Chondrocyte (in vitro differentiated cells): ENCODE results near the gene TBXA2R. TPM values are rescaled to one million over a fixed set of nuclear protein-coding genes. Genes with fewer than 3 reads are reported as not detected.

Source experiments
- DNase-seq: peaks from one replicate; pipeline ENCODE4 v3.0.0; 2021; ENCODE audit warnings: mixed read lengths, low spot score
- H3K27ac Mint-ChIP-seq: one replicate; pipeline ENCODE4 v1.8.0; 2021; ENCODE audit warnings: mild to moderate bottlenecking, moderate library complexity, mixed read lengths; ENCODE audit not compliant: unreplicated experiment
- H3K27me3 Mint-ChIP-seq: 2 replicates; pipeline ENCODE4 v1.8.0; 2021; ENCODE audit warnings: low read depth, mixed read lengths
- H3K36me3 Mint-ChIP-seq: 2 replicates; pipeline ENCODE4 v1.8.0; 2021; ENCODE audit warnings: low read depth, mixed read lengths
- H3K4me1 Mint-ChIP-seq: 2 replicates; pipeline ENCODE4 v1.8.0; 2021; ENCODE audit warnings: low read depth, mild to moderate bottlenecking, mixed read lengths
- H3K4me3 Mint-ChIP-seq: one replicate; pipeline ENCODE4 v1.8.0; 2021; ENCODE audit warnings: mild to moderate bottlenecking, moderate library complexity, mixed read lengths; ENCODE audit not compliant: unreplicated experiment
- H3K9me3 Mint-ChIP-seq: 2 replicates; pipeline ENCODE4 v1.8.0; 2021; ENCODE audit warnings: low read depth, mixed read lengths
- total RNA-seq: library from RNA; stranded (reverse); gene quantifications from 3 replicates; pipeline ENCODE4 v1.2.1, GENCODE V29; 2021
- TF ChIP-seq, protein P1 (sequence below): fragments of 200-600 bp; sonication (generic); IDR thresholded peaks from 2 replicates; pipeline ENCODE4 v1.5.0; 2021; ENCODE audit warnings: antibody characterized with exemption, mild to moderate bottlenecking, moderate library complexity

Gene TBXA2R
- total RNA-seq, 1 donor from 2014 or later = 5.8 TPM

DNA sequence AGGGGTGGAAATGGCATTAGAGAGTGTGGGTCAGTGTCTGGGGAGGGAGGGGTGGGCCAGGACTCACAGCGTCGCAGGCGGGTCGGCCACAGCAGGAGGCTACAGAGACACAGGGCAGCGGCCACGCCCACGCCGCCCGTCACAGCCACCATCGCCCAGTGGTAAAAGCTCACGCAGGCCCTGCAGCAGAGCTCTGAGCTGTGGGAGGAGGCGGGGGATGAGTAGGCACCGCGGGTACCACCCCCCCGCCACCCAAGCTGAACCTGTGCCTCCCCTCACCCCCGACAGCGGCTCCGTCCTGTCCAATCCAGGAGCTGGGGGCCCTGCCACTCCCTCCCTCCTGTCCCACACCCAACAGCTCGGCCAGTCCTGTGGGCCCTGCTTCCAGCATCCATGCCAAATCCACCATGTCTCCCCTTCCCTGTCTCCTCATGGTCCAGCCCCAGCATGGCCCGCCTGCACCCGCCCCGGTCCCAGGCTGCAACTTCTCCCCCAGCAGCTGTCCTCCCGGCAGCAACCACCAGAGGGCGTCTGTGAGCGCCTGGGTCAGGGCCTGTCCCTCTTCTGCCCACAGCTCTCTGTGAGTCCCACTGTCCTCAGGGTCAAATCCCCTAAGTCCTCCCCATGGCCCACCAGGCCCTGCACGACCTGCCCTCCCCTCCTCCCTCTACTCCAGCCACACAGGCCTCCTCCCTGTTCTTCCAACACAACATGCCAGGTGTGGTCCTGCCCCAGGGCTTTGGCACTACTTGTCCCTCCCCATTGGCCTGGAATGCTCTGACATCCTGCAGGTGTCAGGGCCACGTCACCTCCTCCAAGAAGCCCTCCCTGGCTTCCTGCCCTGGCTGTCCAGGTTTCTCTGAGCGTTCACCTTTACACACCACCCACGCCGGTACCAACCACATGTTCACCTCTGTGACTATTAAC is 61.7 kb downstream of the TBXA2R start:
- H3K4me3 Mint-ChIP-seq = no peak overlapping the region
- H3K4me1 Mint-ChIP-seq = no peaks in the 10 kb centered on the region
- H3K9me3 Mint-ChIP-seq = no peaks in the 10 kb centered on the region
- TF ChIP-seq, protein P1, sequence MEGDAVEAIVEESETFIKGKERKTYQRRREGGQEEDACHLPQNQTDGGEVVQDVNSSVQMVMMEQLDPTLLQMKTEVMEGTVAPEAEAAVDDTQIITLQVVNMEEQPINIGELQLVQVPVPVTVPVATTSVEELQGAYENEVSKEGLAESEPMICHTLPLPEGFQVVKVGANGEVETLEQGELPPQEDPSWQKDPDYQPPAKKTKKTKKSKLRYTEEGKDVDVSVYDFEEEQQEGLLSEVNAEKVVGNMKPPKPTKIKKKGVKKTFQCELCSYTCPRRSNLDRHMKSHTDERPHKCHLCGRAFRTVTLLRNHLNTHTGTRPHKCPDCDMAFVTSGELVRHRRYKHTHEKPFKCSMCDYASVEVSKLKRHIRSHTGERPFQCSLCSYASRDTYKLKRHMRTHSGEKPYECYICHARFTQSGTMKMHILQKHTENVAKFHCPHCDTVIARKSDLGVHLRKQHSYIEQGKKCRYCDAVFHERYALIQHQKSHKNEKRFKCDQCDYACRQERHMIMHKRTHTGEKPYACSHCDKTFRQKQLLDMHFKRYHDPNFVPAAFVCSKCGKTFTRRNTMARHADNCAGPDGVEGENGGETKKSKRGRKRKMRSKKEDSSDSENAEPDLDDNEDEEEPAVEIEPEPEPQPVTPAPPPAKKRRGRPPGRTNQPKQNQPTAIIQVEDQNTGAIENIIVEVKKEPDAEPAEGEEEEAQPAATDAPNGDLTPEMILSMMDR = peak; percentile 92
- H3K36me3 Mint-ChIP-seq = peaks cover 3% of the 10 kb centered on the region
- H3K27ac Mint-ChIP-seq = no peak overlapping the region
- DNase-seq = no peak
- no peaks in the 10 kb centered on the region for H3K27me3 Mint-ChIP-seq

Other genes with a start within 250 kb of the TBXA2R start
- gene NFIC, start 240.3 kb downstream of the TBXA2R start, total RNA-seq = 81.5 to 85.5 TPM (median 83.4 TPM) in 3 replicates
- gene SMIM24, start 126.3 kb downstream of the TBXA2R start, total RNA-seq = not detected in 3 replicates
- gene SMIM44, start 123.4 kb downstream of the TBXA2R start, total RNA-seq = not detected in 3 replicates
- 9.9 to 10.3 TPM (median 10.1 TPM) in 3 replicates for gene DOHH, start 106.2 kb downstream of the TBXA2R start, total RNA-seq
- 35.0 to 37.6 TPM (median 36.5 TPM) in 3 replicates for gene FZR1, start 100.6 kb downstream of the TBXA2R start, total RNA-seq
- gene TEKTIP1, start 67.7 kb downstream of the TBXA2R start, total RNA-seq = 0.35 to 0.65 TPM (median 0.56 TPM) in 3 replicates
- 65.8 to 101 TPM (median 98.4 TPM) in 3 replicates for gene MFSD12, start 49.3 kb downstream of the TBXA2R start, total RNA-seq
- gene HMG20B, start 33.9 kb downstream of the TBXA2R start, total RNA-seq = 60.9 to 69.3 TPM (median 68.2 TPM) in 3 replicates
- gene GIPC3, start 21.4 kb downstream of the TBXA2R start, total RNA-seq = 0.15 to 3.3 TPM (median 2.2 TPM) in 3 replicates
- gene CACTIN, start 19.9 kb upstream of the TBXA2R start, total RNA-seq = 18.6 to 22.0 TPM (median 19.5 TPM) in 3 replicates
- gene PIP5K1C, start 93.6 kb upstream of the TBXA2R start, total RNA-seq = 81.0 to 98.4 TPM (median 85.5 TPM) in 3 replicates
- not detected in 3 replicates for gene TJP3, start 101.5 kb upstream of the TBXA2R start, total RNA-seq
- gene APBA3, start 154.8 kb upstream of the TBXA2R start, total RNA-seq = 17.8 to 20.4 TPM (median 18.2 TPM) in 3 replicates
- 41.6 to 52.4 TPM (median 42.9 TPM) in 3 replicates for gene MRPL54, start 155.8 kb upstream of the TBXA2R start, total RNA-seq
- not detected in 3 replicates for gene RAX2, start 165.4 kb upstream of the TBXA2R start, total RNA-seq
- gene MATK, start 179.5 kb upstream of the TBXA2R start, total RNA-seq = not detected in 3 replicates